ENCODE results near the gene COQ8B.
A peak's percentile ranks its signal among the peaks of the same experiment; 100 is the strongest.

COQ8B gene

DNA sequence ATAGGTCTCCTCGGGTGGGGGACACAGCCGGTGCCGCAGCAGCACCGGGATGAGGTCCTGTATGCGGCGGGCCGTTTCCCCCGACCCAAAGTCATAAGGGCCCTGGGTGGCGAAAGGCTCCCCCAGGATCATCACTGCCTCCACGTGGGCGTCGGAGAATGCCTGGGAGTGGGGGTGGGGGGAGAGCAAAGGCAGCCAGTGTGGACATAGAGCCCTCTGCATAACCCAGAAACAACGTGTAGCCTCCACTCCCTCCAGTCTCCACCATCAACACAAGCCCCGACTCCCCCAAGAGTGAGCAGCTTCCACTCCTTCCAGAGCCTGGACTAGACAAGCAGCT, 24.5 kb downstream of the COQ8B start:
- POLR2A ChIA-PET: interaction anchor here (0.6 to 1.0 kb wide), 2 partner anchors 16 to 1828 kb away, joined by 3 to 4 read pairs; no protein-coding TSS in a partner anchor
- no peak for DNase-seq (ENCODE audit: extremely low spot score)
- CTCF ChIA-PET: interaction anchor here (1.6 to 2.9 kb wide), 2 partner anchors 29 to 115 kb away, joined by 4 to 10 read pairs; no protein-coding TSS in a partner anchor
- TF ChIP-seq, protein P1, sequence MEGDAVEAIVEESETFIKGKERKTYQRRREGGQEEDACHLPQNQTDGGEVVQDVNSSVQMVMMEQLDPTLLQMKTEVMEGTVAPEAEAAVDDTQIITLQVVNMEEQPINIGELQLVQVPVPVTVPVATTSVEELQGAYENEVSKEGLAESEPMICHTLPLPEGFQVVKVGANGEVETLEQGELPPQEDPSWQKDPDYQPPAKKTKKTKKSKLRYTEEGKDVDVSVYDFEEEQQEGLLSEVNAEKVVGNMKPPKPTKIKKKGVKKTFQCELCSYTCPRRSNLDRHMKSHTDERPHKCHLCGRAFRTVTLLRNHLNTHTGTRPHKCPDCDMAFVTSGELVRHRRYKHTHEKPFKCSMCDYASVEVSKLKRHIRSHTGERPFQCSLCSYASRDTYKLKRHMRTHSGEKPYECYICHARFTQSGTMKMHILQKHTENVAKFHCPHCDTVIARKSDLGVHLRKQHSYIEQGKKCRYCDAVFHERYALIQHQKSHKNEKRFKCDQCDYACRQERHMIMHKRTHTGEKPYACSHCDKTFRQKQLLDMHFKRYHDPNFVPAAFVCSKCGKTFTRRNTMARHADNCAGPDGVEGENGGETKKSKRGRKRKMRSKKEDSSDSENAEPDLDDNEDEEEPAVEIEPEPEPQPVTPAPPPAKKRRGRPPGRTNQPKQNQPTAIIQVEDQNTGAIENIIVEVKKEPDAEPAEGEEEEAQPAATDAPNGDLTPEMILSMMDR (IDR thresholded peaks at IDR 0.05; ENCODE audit: control extremely low read depth, extremely low read depth, low read depth, missing control alignments): no peak

DNA sequence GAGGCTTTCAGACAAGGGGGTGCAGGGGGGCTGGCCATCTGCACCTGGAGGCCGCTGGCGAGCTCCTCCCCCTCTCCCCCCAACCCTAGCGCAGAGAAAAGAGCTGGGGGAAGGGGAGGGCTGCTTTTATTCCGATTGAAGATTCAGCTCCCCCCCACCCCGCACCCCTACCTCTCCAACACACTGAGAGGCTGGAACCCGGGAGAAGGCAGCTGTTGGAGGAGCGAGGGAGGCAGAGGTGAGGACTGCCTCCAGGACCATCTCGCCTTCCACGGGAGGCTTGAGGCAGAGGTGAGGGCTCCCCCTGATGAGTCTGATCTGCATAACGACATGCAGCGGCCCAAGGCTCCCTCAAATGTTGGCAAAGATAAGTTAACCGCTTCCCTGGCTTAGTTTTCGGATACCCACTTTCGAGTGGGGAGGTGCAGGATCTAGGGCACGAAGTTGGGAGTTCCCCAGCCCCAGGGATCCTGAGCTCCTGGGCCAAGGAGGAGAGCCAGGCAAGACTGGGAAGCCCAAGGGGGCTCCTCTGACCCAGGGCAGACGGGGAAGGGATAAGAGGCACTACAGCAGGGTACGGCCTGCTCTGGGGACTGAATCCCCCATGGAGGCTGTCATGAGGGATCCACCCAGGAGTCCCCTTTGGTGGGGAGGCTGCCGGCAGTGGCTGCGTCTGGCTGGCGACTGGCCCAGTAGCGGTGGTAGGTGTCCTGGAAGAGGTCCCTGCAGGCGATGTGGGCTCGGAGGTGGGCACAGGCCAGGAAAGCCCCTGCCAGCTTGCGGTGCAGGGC, 25.1 kb downstream of the COQ8B start:
- DNase-seq (ENCODE audit: extremely low spot score): no peak
- CTCF ChIA-PET: interaction anchor here (1.0 to 2.9 kb wide), 3 partner anchors 28 to 115 kb away, joined by 3 to 10 read pairs (median 4); no protein-coding TSS in a partner anchor
- TF ChIP-seq, protein P1 (IDR thresholded peaks at IDR 0.05; ENCODE audit: control extremely low read depth, extremely low read depth, low read depth, missing control alignments): no peak
- POLR2A ChIA-PET: interaction anchor here (0.6 to 1.3 kb wide), 4 partner anchors 12 to 1828 kb away, joined by 3 to 8 read pairs (median 5); no protein-coding TSS in a partner anchor

DNA sequence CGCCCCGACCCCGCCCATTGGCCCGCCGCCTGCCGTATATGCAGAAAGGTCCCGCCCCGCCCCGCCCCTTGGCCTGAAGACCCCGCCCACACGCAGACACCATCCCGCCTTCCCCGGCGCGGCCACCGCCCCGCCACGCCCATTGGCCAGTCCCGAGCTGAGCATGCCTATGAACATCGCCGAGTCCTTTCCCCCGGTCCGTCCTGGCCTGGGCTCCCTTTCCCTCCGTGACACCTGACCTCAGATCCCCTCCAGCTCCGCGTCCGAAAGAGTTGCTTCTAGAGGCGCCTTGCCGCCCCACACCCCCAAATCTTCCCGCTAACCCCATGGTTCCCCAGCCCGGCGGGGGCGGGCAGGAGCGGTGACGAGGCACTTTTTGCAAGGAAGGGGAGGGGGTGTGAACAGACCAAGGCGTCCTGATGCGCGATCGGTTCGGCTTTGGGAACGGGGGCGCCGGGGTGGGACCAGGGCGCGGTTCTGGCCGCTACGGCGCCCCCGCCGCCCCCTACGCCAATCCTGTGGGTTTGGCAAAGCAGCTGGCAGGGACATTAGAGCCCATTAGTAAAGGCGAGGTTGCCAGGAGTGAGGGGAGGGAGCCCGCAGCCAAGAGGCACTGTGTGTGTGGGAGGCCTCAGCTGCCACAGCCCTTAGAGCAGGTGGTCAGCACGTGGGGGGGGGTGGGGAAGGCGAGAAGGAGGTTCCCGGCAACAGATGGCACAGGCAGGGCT, 25.8 kb downstream of the COQ8B start:
- ChIA-PET POLR2A (interaction anchor here (0.6 to 1.3 kb wide), 3 partner anchors 13 to 1285 kb away, joined by 6 to 8 read pairs (median 7); partner anchors contain the start of gene ACTMAP), CTCF (interaction anchor here (1.0 to 2.9 kb wide), 3 partner anchors 28 to 116 kb away, joined by 3 to 10 read pairs (median 4); no protein-coding TSS in a partner anchor)
- DNase-seq (ENCODE audit: extremely low spot score): peak; percentile 99
- TF ChIP-seq, protein P1 (IDR thresholded peaks at IDR 0.05; ENCODE audit: control extremely low read depth, extremely low read depth, low read depth, missing control alignments): no peak

DNA sequence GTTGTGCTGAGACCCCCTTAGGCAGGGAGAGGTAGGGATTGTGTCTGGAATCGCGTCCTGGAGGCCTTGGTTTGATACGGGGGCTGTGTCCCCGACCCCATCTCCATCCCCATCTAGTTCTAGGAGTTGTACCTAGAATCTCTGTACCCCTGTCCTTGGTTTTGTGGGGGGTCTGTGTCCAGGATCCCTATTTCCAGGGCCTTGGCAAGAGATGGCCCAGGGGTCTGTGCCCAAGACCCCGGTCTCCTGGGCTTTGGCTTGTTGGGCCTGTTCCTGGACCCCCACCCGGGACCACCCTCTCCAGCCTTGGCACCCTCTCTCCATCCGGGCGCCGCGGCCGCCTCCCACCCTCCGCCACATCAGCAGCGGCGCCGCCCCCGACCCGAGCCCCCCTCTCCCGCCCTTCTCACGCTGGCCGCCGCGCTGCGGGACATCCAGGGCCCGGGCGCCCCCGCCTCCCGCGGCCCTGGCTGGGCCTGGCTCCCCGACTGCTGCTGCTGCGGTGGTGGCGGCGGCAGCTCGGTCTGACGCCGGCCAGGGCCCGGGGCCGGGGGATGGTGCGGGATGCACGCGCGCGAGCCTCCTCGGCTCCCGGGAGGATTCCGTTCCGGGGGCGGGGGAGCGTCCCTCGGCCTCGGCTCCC, 26.5 kb downstream of the COQ8B start, which contains the start of gene NUMBL:
Gene NUMBL, minus strand, starts transcription at position 602 of the 643 bp plus-strand sequence. Its CDS starts 168 bp downstream, at position 434.
- ChIA-PET CTCF (interaction anchor here (2.9 kb wide), 1 partner anchor 27 kb away, joined by 10 read pairs; no protein-coding TSS in a partner anchor), POLR2A (interaction anchor here (0.9 kb wide), 1 partner anchor 60 kb away, joined by 7 read pairs; the partner anchor contains the start of gene ACTMAP)
- DNase-seq (ENCODE audit: extremely low spot score): no peak
- TF ChIP-seq, protein P1 (IDR thresholded peaks at IDR 0.05; ENCODE audit: control extremely low read depth, extremely low read depth, low read depth, missing control alignments): no peak

DNA sequence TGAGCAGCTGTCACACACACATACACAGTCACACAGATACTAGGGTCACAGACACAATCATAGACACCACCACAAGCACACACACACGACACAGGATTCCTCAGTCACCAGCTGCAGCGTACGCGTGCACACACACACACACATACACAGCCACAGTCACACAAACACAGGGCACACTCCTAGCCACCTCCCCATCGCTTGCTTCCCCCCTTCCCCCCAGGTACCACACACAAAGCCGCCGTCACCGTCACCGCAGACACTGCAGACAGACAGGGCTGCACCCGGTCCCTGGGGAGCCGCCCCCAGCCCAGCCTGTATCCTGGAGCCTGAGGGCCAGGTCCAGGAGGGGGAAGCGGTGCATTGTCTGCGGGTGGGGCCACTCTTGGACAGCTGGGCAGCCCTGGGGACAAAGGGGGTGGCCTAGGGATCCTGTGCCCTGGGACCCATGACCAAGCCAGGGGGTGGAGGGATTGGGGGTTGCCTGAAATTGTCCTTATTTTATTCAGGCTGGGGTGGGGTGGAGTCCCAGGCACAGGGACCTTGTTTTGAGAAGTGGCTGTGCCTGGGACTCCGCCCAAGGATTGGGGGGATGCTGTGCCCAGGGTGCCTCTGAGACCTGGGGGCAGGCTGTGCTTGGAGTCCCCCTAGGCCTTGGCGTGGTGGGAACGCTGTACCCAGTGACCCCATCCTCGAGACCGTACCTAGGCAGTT, 27.2 kb downstream of the COQ8B start:
- DNase-seq (ENCODE audit: extremely low spot score): no peak
- ChIA-PET POLR2A (no interaction called here), CTCF (no interaction called here)
- TF ChIP-seq, protein P1 (IDR thresholded peaks at IDR 0.05; ENCODE audit: control extremely low read depth, extremely low read depth, low read depth, missing control alignments): no peak
